GM18511 (cell line): ENCODE results near the gene NME7.
A peak's percentile ranks its signal among the peaks of the same experiment; 100 is the strongest.

Experiments used
- ATAC-seq: cut with Tn5 transposase; IDR thresholded peaks from one replicate; pipeline ENCODE4 v1.9.1; 2021; ENCODE audit warnings: mild to moderate bottlenecking, moderate library complexity; ENCODE audit not compliant: unreplicated experiment

NME7 gene

DNA sequence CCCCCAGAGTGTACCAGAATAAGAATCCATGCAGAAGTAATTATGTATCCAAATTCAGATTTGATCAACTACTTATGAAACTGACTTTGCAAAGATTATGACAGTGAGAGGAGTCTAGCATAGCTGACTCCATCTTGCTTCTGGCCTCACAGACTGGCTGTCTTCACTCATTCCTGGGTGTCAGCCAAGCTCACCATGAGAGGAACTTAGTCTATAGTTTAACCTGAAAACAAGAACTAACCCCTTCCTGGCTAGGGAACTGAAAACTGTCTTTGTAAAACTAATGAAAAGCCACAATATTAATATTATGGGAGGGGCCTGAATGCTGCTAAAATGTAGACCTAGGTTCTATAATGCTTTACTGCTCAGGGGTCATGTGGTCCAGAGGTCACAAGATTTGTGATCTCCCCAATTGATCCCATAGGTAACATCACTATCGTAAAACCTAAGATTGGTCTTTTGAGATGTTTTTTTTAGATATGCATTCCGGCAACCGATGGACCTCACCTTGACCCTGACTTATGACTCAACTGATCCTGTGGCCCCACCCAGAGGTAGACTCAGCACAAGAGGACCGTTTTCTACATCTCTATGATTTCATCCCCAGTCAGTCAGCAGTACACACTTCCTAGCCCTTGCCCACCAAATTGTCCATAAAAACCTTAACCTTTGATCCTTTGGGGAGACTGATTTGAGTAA, 206.0 kb downstream of the NME7 start:
- peak; percentile 87 for ATAC-seq

GRCh38 chr1:169160845-169161495, 206.6 kb downstream of the NME7 start:
- ATAC-seq, result no peak

DNA sequence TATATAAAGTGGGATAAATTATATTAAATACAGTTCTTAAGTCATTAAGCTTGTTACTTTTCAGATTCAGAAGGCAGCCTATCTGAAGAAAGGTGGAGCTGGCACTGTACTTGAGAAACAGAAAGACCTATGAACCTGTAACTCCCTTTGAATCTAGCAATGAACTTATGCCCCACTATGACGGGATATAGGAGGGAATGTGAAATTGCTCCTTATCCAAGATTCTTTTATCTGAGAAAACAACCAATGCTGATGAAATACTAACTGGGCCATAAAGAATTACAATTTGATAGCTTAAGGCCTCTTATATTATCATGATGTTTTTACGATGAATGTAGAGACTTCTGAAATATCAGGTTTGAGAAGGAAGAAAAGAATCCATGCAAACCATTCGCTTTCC, 211.0 kb downstream of the NME7 start:
- ATAC-seq, result no peak

DNA sequence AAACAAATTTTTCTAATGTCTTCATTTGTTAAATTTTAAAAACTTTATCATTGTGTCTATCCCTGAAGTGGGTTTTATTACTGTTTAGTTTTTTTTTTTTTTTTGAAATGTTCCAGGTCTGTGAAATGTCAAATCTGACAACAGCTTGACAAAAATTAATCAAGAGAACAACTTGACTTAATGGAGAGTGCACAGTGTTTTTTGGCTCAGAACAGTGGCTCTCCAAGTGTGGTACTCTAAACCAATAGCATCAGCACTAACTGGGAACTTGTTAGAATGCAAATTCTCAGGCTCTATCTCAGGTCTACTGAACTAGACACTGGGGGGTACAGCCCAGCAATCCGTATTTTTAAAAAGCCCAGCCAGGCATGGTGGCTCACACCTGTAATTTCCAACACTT, 211.9 kb downstream of the NME7 start:
- ATAC-seq, result no peak

- no peak for ATAC-seq
These were observed 216.2 kb downstream of the NME7 start for GRCh38 chr1:169151338-169151837.

DNA sequence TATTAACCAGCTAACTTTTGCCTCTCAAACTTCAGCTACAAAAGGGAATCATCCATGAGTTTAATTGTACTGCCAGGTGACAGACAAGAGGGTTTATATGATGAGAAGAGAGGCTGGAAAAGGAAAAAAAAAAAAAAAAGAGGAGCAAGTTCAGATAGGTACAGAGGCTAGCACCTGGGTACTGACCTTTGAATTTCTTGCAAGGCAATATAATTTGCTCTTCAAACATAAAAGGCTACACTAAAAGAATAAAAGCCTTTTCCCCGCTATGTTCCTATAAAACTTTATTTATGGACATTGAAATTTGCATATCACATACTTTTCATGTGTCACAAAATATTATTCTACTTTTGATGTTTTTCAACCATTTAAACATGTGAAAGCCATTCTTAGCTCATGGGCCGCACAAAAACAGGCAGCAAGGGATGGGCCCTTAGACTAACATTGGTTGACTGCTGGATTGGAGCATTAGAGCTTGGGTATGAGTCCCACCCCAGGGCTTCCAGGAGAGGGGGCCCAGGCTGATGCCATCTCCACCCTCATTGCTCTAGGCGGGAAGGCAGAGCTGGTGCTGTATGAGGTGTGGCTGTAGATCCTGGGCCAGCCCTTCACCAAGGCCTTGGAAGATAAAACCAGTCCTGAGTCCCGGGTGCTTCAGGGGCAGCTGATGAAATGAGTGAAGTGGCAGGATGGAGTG, 216.8 kb downstream of the NME7 start:
- no peak for ATAC-seq

DNA sequence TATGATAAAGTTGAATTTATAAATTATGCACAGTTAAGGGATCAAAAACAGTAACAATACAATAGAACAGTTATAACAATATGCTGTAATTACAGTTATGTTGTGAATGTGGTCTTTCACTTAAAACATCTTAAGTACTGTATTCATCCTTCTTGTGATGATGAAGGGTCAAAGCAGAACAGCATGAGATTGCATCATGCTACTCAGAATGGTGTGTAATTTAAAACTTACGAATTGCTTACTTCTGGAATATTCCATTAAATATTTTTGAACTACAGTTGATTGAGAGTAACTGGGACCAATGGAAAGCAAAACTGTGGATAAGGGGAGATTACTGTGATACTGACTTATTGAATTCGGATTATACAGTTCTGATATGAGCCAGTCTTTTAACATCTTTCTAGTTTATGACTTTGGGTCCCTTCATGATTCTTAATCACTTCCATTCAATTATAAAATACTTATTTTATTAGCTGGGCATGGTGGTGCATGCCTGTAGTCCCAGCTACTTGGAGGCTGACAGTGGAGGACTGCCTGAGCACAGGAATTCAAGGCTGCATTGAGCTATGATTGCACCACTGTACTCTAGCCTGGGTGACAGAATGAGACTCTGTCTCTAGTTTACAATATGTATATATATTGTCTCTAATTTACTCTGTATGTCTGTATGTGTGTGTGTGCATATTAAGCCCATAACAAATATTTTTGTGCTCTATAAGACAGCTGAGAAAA, 217.9 kb downstream of the NME7 start:
- no peak for ATAC-seq

DNA sequence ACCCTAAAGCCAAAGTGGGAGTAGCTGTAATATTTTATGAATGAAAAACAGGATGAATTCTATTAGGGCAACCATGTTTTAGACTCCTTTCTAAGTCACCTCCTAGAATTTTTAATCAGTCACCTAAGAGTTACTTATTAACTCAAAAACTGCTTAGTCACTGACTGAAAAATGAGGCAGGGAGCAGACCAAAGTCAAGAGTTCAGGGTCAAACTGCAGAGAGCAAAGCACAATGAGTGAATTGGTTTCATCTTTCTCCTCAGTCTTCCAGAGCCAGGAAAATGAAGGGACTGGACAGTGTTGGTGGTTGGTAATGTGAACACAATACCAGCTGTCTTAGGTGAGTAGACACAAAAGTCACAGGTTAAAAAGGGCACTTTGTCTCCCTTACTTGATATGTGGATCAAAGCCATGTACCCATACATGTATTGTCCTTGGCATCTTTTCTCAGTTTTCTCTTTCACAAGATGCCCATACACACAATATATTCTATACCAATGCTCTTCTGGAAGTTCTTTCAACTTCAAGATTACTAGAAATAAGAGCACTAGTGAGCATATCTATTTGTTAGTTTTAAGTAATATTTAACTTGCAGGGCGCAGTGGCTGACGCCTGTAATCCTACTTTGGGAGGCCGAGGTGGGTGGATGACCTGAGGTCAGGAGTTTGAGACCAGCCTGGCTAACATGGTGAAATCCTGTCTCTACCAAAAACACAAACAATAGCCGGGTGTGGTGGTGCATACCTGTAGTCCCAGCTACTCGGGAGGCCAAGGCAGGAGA, 218.9 kb downstream of the NME7 start:
- ATAC-seq, result peak; percentile 75

- no peak for ATAC-seq
These were observed 220.9 kb downstream of the NME7 start for GRCh38 chr1:169146576-169147214.

GRCh38 chr1:169144941-169145626, 222.5 kb downstream of the NME7 start:
- ATAC-seq, result no peak

DNA sequence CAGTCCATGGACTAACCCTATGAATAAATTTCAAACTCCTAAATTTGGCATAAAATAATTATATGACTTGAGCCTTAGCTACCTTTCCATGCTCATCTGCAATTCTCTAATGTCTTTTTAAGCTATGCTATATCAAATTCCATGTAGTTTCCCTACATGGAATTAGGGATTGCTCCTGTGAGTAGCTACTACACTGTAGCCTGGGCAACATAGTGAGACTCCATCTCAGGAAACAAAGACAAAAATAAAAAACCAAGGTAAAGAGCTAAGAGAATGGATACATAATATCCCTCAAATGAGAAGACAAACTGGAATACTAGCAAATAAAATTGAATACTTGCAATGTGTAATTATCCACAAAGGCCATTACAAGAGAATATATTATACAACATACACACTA, 223.6 kb downstream of the NME7 start:
- no peak for ATAC-seq

GRCh38 chr1:169143346-169143745, 224.3 kb downstream of the NME7 start:
- no peak for ATAC-seq

DNA sequence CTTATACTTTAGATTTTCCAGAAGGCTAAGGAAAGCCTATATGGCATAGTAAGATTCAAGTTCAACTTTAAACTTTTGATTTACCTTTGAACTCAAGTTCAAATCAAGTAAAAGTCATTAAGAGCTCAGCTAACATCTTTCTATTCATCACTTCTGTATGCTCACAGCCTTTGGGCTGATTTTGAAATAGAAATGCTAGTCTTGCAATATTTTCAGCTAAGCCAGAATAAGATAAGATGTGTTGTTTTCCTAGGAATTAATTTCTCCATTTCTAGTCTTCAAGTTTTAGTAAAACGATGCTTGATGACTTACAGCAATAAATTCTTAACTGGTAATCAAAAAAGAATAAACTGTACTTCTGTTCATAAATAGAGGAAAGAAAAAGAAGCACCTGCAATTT, 225.5 kb downstream of the NME7 start:
- ATAC-seq, result no peak

GRCh38 chr1:169141356-169141755, 226.2 kb downstream of the NME7 start:
- ATAC-seq, result no peak

DNA sequence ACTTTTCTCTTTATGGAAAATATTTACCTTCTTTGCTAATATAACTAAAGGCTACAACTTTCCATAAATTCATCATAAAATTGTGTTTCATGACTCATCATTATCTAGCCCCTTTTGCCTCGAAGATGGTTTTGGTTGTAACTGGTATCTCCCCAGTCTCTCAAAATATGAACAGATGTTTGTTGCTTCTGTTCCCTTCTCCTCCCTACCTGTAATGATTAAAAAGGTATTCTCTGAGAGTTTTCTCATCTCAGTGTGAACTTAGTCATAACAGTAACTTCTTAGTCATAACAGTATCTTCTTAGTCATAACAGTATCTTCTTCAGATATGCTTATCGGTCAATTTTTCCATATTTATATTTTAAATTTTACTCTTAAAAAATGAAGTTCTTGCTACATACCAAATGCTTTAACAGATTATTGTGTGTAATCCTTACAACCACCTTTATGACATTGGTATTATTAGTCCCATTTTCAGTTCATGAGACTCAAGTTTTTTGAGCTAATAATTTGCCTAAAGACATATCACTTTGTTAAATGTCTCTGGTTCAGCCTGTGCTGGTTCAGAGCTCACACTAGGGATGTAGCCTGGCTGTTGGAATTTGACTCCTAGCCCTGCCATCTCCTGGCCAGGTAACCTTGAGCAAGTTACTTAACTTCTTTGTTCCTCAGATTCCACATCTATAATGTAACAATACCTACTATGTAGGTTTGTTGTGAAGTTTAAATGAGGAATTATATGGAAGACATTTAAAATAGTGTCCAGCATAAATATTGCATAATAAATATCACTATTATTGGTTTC, 228.5 kb downstream of the NME7 start:
- ATAC-seq, result peak; percentile 92

GRCh38 chr1:169137357-169137756, 230.2 kb downstream of the NME7 start:
- ATAC-seq, result no peak

GRCh38 chr1:169133801-169134502, 233.6 kb downstream of the NME7 start:
- ATAC-seq, result no peak

DNA sequence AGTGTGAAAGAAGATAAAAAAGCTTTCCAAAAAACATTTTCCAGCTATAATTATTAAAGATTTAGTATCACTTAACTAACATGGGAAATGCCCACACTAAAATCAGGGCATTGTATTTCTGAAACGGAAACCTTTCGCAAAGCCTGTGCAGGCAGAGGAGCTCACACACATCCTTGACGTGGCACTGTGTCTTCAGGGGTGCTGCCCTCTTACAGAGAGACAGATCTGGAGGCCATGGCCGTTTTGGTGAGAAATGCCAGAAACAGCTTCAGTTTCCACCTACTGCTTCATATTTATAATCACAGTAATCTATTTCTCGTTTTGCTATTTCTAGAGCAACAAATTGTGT, 234.4 kb downstream of the NME7 start:
- ATAC-seq, result no peak
